ENCODE measurements around the gene ITGA7.
A peak's percentile ranks its signal among the peaks of the same experiment; 100 is the strongest.

The ITGA7 gene

DNA sequence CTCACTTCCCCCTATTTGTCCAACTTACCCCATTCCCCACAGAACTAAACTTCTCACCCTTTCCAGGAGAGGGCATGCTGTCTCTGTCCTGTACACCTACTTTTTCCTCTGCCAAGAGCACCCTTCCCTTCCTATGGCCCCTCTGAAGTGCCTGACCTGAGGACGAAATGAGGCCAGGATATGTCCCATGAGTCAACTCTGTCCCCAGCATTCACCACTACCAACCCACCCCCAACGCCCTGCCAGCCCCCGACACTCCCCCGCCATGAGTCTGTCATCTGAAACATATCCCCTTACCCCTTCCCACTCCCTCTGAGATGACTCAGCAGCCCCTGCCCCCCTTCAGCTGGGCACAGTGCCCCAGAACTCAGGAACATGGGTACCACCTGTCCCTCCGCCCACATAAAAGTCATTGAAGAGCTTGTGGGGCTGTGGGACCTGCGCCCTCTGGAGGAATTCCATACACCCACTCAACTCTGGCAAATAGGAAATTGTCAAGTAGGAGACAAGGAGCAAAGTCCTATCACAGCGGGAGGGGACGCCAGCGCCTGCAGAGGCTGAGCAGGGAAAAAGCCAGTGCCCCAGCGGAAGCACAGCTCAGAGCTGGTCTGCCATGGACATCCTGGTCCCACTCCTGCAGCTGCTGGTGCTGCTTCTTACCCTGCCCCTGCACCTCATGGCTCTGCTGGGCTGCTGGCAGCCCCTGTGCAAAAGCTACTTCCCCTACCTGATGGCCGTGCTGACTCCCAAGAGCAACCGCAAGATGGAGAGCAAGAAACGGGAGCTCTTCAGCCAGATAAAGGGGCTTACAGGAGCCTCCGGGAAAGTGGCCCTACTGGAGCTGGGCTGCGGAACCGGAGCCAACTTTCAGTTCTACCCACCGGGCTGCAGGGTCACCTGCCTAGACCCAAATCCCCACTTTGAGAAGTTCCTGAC, 26.3 kb downstream of the ITGA7 start:
- Histone ChIP-seq H3K9me3 (ENCODE audit: insufficient read depth, low read depth, low read length) (no peaks in the 10 kb centered on the region), H3K36me3 (ENCODE audit: insufficient read depth, low read length) (no peaks in the 10 kb centered on the region), H3K4me1 (ENCODE audit: insufficient read depth, low read length, poor library complexity, severe bottlenecking) (peaks cover 23% of the 10 kb centered on the region), H3F3A (ENCODE audit: low read depth) (no peaks in the 10 kb centered on the region), H3K79me2 (ENCODE audit: insufficient read depth, low read length) (peaks cover 15% of the 10 kb centered on the region; the same call in 1 of the 2 replicates), H4K20me1 (ENCODE audit: insufficient read depth, low read length, poor library complexity, severe bottlenecking) (no peaks in the 10 kb centered on the region), H2AFZ (ENCODE audit: low read length) (peak overlapping the region; percentile 78), H3K9me2 (replicated peaks; ENCODE audit: low read depth, low read length) (no peaks in the 10 kb centered on the region), H3K9ac (ENCODE audit: low read depth, low read length, poor library complexity, severe bottlenecking) (peak overlapping the region; percentile 66), H3K4me2 (ENCODE audit: low read depth, low read length, poor library complexity, severe bottlenecking) (peak overlapping the region; percentile 75), H3K4me3 (ENCODE audit: low read length, poor library complexity, severe bottlenecking) (peak overlapping the region; percentile 72), H3K27me3 (ENCODE audit: insufficient read depth, low read length, poor library complexity, severe bottlenecking) (no peaks in the 10 kb centered on the region)
- TF ChIP-seq EZH2phosphoT487 (IDR thresholded peaks at IDR 0.05; ENCODE audit: borderline replicate concordance) (no peak), CTCF (conservative IDR thresholded peaks at IDR 0.05; ENCODE audit: low read length) (peak; percentile 57)

DNA sequence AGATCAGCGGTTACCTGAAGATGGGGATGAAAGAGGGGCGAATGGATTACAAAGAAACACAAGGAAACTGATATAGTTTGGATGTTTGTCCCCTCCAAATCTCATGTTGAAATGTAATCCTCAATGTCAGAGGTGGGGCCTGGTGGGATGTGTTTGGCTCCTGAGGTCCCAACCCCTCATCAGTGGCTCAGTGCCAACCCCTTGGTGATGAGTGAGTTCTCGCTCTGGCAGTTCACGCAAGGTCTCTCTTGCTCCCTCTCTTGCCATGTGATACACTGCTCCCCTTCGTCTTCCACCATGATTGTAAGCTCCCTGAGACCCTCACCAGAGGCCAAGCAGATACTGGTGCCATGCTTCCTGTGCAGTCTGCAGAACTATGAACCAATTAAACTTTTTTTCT, 28.0 kb downstream of the ITGA7 start:
- TF ChIP-seq EZH2phosphoT487 (IDR thresholded peaks at IDR 0.05; ENCODE audit: borderline replicate concordance) = no peak
- TF ChIP-seq CTCF (conservative IDR thresholded peaks at IDR 0.05; ENCODE audit: low read length) = no peak
- no peak overlapping the region for H2AFZ ChIP-seq (ENCODE audit: low read length)
- no peaks in the 10 kb centered on the region for H3K27me3 ChIP-seq (ENCODE audit: insufficient read depth, low read length, poor library complexity, severe bottlenecking)
- H4K20me1 ChIP-seq (ENCODE audit: insufficient read depth, low read length, poor library complexity, severe bottlenecking) = no peaks in the 10 kb centered on the region
- H3K9ac ChIP-seq (ENCODE audit: low read depth, low read length, poor library complexity, severe bottlenecking) = no peak overlapping the region
- H3K4me3 ChIP-seq (ENCODE audit: low read length, poor library complexity, severe bottlenecking) = no peak overlapping the region
- H3K4me2 ChIP-seq (ENCODE audit: low read depth, low read length, poor library complexity, severe bottlenecking) = no peak overlapping the region
- H3F3A ChIP-seq (ENCODE audit: low read depth) = no peaks in the 10 kb centered on the region
- H3K9me3 ChIP-seq (ENCODE audit: insufficient read depth, low read depth, low read length) = no peaks in the 10 kb centered on the region
- H3K79me2 ChIP-seq (ENCODE audit: insufficient read depth, low read length) = peaks cover 15% of the 10 kb centered on the region; the same call in 1 of the 2 replicates
- H3K36me3 ChIP-seq (ENCODE audit: insufficient read depth, low read length) = no peaks in the 10 kb centered on the region
- H3K9me2 ChIP-seq (replicated peaks; ENCODE audit: low read depth, low read length) = no peaks in the 10 kb centered on the region
- peaks cover 23% of the 10 kb centered on the region for H3K4me1 ChIP-seq (ENCODE audit: insufficient read depth, low read length, poor library complexity, severe bottlenecking)

- no peak overlapping the region for H3K9ac ChIP-seq (ENCODE audit: low read depth, low read length, poor library complexity, severe bottlenecking)
- H3K9me2 ChIP-seq (replicated peaks; ENCODE audit: low read depth, low read length) = no peaks in the 10 kb centered on the region
- no peaks in the 10 kb centered on the region for H4K20me1 ChIP-seq (ENCODE audit: insufficient read depth, low read length, poor library complexity, severe bottlenecking)
- no peaks in the 10 kb centered on the region for H3K27me3 ChIP-seq (ENCODE audit: insufficient read depth, low read length, poor library complexity, severe bottlenecking)
- H2AFZ ChIP-seq (ENCODE audit: low read length) = no peak overlapping the region
- no peaks in the 10 kb centered on the region for H3K79me2 ChIP-seq (ENCODE audit: insufficient read depth, low read length)
- H3K4me3 ChIP-seq (ENCODE audit: low read length, poor library complexity, severe bottlenecking) = no peak overlapping the region
- no peaks in the 10 kb centered on the region for H3K9me3 ChIP-seq (ENCODE audit: insufficient read depth, low read depth, low read length)
- peaks cover 6% of the 10 kb centered on the region for H3K4me1 ChIP-seq (ENCODE audit: insufficient read depth, low read length, poor library complexity, severe bottlenecking)
- TF ChIP-seq CTCF (conservative IDR thresholded peaks at IDR 0.05; ENCODE audit: low read length) = no peak
- no peak for TF ChIP-seq EZH2phosphoT487 (IDR thresholded peaks at IDR 0.05; ENCODE audit: borderline replicate concordance)
- H3K4me2 ChIP-seq (ENCODE audit: low read depth, low read length, poor library complexity, severe bottlenecking) = no peak overlapping the region
- H3F3A ChIP-seq (ENCODE audit: low read depth) = no peaks in the 10 kb centered on the region
- H3K36me3 ChIP-seq (ENCODE audit: insufficient read depth, low read length) = no peaks in the 10 kb centered on the region
These were observed 31.0 kb downstream of the ITGA7 start for GRCh38 chr12:55676707-55677106.
